Prostate gland (tissue), 2 donors: ENCODE data around the gene GADD45B. TPM values are rescaled to one million over a fixed set of nuclear protein-coding genes. Genes with fewer than 3 reads are reported as not detected.

ENCODE experiments used
- DNase-seq: peaks from one replicate; pipeline ENCODE4 v3.0.0-alpha.2; 2019; ENCODE audit warnings: low spot score
- H3K27ac ChIP-seq, 2 donors: fragments of 200-600 bp; sonication (generic); 2 replicates each; pipeline ENCODE4 v1.5.1; 2017 to 2019
- H3K27me3 ChIP-seq: fragments of 200-600 bp; sonication (generic); replicated peaks from 2 replicates; pipeline ENCODE4 v1.5.1; 2019; ENCODE audit not compliant: insufficient read depth
- H3K36me3 ChIP-seq, 2 donors: fragments of 200-600 bp; sonication (generic); 1 replicate in 1 of 2; 2 replicates in 1 of 2; pipeline versions ENCODE4 v1.5.1 to v1.8.1; 2017 to 2019
- H3K4me1 ChIP-seq: fragments of 200-600 bp; sonication (generic); replicated peaks from 2 replicates; pipeline ENCODE4 v1.5.1; 2019
- H3K4me3 ChIP-seq, 2 donors: fragments of 200-600 bp; sonication (generic); 2 replicates each; pipeline ENCODE4 v1.5.1; 2017 to 2019
- H3K9me3 ChIP-seq: fragments of 200-600 bp; sonication (generic); 2 replicates; pipeline ENCODE4 v1.5.1; 2017
- POLR2A ChIP-seq: fragments of 450-650 bp; IDR thresholded peaks from one replicate; pipeline ENCODE4 v1.6.1; 2016; ENCODE audit warnings: antibody characterized with exemption, mild to moderate bottlenecking
- POLR2AphosphoS5 ChIP-seq: sonication (generic); formaldehyde crosslinking; IDR thresholded peaks from one replicate; pipeline ENCODE4 v1.6.1; 2017; ENCODE audit warnings: antibody characterized with exemption
- WGBS: methylation state at CpG from one replicate; pipeline ENCODE4 v1.1.5; 2018; 5-methylcytosine and 5-hydroxymethylcytosine counted together
- intact Hi-C: fragments of 100-400 bp; cut with DNase I; formaldehyde crosslinking; loops from one replicate; pipeline ENCODE4 v1.14.2; 2022
- total RNA-seq, 2 donors: library from RNA; depleted of rRNA; stranded (reverse); fragments of >200 nt; gene quantifications; one replicate each; pipeline ENCODE4 v1.1.0, GENCODE V29; 2016
- TF ChIP-seq, protein P1 (sequence below), 4 experiments: fragments of 200-600 bp in 2 of 4; fragments of 450-650 bp in 2 of 4; sonication (generic) in 2 of 4; IDR thresholded peaks; 1 replicate in 3 of 4; 2 replicates in 1 of 4; pipeline ENCODE4 v1.5.1; 2016 to 2019; ENCODE audit warnings: antibody characterized with exemption in 4 of 4, mild to moderate bottlenecking in 2 of 4, moderate library complexity in 2 of 4

The GADD45B gene
- total RNA-seq, 2 donors from 2014 or later, result 90.7 to 94.6 TPM

DNA sequence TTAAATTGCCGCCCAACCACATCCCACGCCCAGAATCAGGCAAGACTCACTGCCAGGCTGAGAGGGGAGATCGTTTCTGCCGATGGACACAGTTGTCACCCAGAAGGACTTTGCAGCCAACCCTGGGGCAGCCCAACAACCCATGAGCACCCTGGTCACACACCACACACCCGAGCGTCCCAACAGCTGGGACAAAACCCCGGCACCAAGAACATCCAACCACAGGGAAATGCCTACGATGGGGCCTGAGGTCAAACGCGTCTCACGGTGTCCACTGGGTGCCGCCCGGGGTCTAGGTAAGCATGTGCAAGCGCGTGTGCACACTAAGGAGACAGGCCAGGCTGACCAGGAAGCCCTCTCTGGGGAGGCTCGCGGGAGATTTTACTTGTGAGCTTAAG, 32.1 kb upstream of the GADD45B start:
- no peaks in the 10 kb centered on the region for H3K27me3 ChIP-seq
- no peak for TF ChIP-seq POLR2A
- H3K4me3 ChIP-seq, result no peak overlapping the region
- H3K27ac ChIP-seq, result no peak overlapping the region
- no peaks in the 10 kb centered on the region for H3K36me3 ChIP-seq
- no peak for DNase-seq
- WGBS, result 89% methylated on average over 17 of the region's 17 CpGs
- no peaks in the 10 kb centered on the region for H3K4me1 ChIP-seq
- H3K9me3 ChIP-seq, result no peaks in the 10 kb centered on the region
- intact Hi-C loops, result no loop called here

DNA sequence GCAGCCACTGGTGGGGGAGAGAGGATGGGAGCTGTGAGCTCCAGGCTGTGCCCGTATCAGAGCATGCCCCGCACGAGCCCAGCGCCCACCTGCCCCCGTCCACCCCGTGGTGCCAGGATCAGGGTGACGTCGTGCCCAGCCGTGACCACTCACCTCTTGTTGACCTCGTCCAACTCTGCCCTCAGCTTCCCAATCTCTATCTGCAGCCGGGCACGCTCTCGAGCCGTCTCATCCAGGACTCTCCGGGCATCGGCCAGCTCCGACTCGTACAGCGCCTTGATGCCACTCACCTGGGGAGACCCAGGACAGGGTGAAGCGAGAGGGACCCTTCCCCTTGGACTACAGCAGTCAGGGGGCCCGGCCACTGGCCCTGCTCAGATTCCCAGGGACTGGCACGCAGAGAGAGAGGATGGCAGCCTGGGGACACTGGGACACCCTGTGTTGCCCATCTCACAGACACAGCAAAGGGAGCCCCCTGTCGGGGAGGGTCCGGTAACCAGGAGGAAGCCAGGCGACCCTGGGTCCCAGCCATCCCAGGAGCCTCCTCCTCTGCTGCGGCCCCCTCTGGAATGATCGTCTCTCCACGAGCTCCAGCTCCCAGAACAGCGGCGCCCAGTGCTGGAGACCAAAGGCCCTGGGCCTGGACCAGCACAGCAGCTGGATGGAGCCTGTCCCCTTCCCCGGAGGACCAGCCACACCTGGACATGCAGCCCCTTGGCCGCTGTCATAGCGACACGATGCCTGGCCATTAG, 31.5 kb upstream of the GADD45B start:
- 91% methylated on average over 32 of the region's 34 CpGs for WGBS
- H3K9me3 ChIP-seq, result no peaks in the 10 kb centered on the region
- TF ChIP-seq POLR2A (no peak), POLR2AphosphoS5 (no peak)
- TF ChIP-seq, protein P1, sequence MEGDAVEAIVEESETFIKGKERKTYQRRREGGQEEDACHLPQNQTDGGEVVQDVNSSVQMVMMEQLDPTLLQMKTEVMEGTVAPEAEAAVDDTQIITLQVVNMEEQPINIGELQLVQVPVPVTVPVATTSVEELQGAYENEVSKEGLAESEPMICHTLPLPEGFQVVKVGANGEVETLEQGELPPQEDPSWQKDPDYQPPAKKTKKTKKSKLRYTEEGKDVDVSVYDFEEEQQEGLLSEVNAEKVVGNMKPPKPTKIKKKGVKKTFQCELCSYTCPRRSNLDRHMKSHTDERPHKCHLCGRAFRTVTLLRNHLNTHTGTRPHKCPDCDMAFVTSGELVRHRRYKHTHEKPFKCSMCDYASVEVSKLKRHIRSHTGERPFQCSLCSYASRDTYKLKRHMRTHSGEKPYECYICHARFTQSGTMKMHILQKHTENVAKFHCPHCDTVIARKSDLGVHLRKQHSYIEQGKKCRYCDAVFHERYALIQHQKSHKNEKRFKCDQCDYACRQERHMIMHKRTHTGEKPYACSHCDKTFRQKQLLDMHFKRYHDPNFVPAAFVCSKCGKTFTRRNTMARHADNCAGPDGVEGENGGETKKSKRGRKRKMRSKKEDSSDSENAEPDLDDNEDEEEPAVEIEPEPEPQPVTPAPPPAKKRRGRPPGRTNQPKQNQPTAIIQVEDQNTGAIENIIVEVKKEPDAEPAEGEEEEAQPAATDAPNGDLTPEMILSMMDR (IDR thresholded peaks at IDR 0.05), result no peak
- H3K36me3 ChIP-seq, result no peaks in the 10 kb centered on the region
- DNase-seq, result no peak
- no peaks in the 10 kb centered on the region for H3K4me1 ChIP-seq
- H3K27me3 ChIP-seq, result no peaks in the 10 kb centered on the region
- H3K27ac ChIP-seq, result no peak overlapping the region
- intact Hi-C loops, result no loop called here
- H3K4me3 ChIP-seq, result no peak overlapping the region

DNA sequence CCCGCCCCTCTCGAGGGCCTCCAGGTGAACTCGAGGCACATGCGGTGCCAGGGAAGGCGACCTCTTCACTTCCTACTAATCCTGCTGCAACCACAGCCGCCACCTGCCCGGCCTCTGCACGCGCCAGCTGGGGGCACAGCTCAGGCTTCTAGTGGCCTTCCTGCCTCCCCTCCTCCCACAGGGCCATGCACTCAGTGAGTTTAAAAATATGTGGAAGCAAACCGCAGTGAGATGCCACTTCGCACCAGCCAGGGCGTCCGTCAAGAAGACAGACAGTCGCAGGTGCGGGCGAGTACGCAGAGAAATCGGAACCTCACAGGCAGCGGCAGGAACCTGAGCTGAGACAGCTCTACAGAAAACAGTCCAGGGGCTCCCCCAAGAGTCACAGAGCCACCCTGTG, 29.5 kb upstream of the GADD45B start:
- intact Hi-C loops, result no loop called here
- WGBS, result 75% methylated on average over 14 of the region's 19 CpGs
- Histone ChIP-seq H3K36me3 (no peaks in the 10 kb centered on the region), H3K27ac (no peak overlapping the region), H3K27me3 (no peaks in the 10 kb centered on the region), H3K4me3 (no peak overlapping the region), H3K4me1 (no peaks in the 10 kb centered on the region), H3K9me3 (no peaks in the 10 kb centered on the region)
- DNase-seq, result no peak
- TF ChIP-seq, protein P1 (IDR thresholded peaks at IDR 0.05), result no peak
- no peak for TF ChIP-seq POLR2A
- TF ChIP-seq POLR2AphosphoS5, result no peak

GRCh38 chr19:2449019-2449418, 26.9 kb upstream of the GADD45B start:
- 94% methylated on average over 11 of the region's 11 CpGs for WGBS
- no peak overlapping the region for H3K27ac ChIP-seq
- no peak for DNase-seq
- no peaks in the 10 kb centered on the region for H3K36me3 ChIP-seq
- no peak overlapping the region for H3K4me3 ChIP-seq
- no peaks in the 10 kb centered on the region for H3K4me1 ChIP-seq
- TF ChIP-seq POLR2AphosphoS5 (no peak), POLR2A (no peak)
- TF ChIP-seq, protein P1 (IDR thresholded peaks at IDR 0.05), result no peak
- intact Hi-C loops, result no loop called here
- no peaks in the 10 kb centered on the region for H3K27me3 ChIP-seq
- no peaks in the 10 kb centered on the region for H3K9me3 ChIP-seq

DNA sequence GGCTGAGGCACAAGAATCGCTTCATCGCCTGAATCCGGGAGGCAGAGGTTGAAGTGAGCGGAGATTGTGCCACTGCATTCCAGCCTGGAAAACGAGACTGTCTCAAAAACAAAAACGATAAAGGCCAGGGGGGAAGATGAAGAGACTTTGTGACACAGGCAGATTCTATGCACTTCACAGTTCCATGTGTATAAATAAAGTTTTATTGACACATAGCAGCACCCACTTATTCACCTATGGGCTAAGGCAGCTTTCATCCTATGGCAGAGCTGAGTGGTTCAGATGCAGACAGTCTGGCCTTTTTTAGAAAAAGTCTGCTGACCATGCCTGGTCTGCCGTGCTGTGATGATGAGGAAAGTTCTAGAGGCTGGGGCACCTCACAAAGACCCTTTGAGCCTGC, 24.8 kb upstream of the GADD45B start:
- intact Hi-C loops, result no loop called here

More for the DNA sequence above, 24.8 kb upstream of the GADD45B start:
- 96% methylated on average over 7 of the region's 7 CpGs for WGBS
- DNase-seq, result no peak
- H3K4me3 ChIP-seq, result no peak overlapping the region
- no peak for TF ChIP-seq POLR2AphosphoS5
- TF ChIP-seq, protein P1 (IDR thresholded peaks at IDR 0.05), result no peak
- no peaks in the 10 kb centered on the region for H3K4me1 ChIP-seq
- H3K9me3 ChIP-seq, result no peaks in the 10 kb centered on the region
- H3K36me3 ChIP-seq, result no peaks in the 10 kb centered on the region
- no peaks in the 10 kb centered on the region for H3K27me3 ChIP-seq
- H3K27ac ChIP-seq, result no peak overlapping the region
